HCT116 (cell line): ENCODE results near the gene PEX11B. TPM values are rescaled to one million over a fixed set of nuclear protein-coding genes. Genes with fewer than 3 reads are reported as not detected.
A peak's percentile ranks its signal among the peaks of the same experiment; 100 is the strongest.

ENCODE experiments used
- ATAC-seq: fragments of 200-7000 bp; cut with Tn5 transposase; 2 replicates; pipeline ENCODE4 v1.9.1; 2020; ENCODE audit warnings: mild to moderate bottlenecking, moderate library complexity
- BruUV-seq: library from RNA; stranded (reverse); fragments of 400-500 nt; replicated peaks from 2 replicates; lab custom pipeline; 2021; lab: Mats Ljungman, UMichigan
- CTCF ChIA-PET: fragments of 300-600 bp; sonication (Branson Sonifier 250); formaldehyde crosslinking; loops from one replicate; lab custom pipeline; 2021; ENCODE audit warnings: antibody characterized with exemption; lab: Charles Lee
- POLR2A ChIA-PET: fragments of 300-600, 350-600 bp; sonication (Branson Sonifier 250); formaldehyde crosslinking; loops from one replicate; lab custom pipeline; 2021; ENCODE audit warnings: antibody characterized with exemption; lab: Charles Lee
- RAD21 ChIA-PET, 2 experiments: fragments of 300-600 bp; sonication (Branson Sonifier 250); formaldehyde crosslinking; loops; one replicate each; lab custom pipeline; 2023; ENCODE audit warnings: low total read pairs in 2 of 2; ENCODE audit not compliant: uncharacterized antibody in 2 of 2, unreplicated experiment in 2 of 2, low non-redundant PET in 1 of 2; lab: Charles Lee
- DNase-seq: peaks from one replicate; pipeline ENCODE4 v3.0.0-alpha.2; 2010; ENCODE audit warnings: low read depth, low spot score
- H2AFZ ChIP-seq: fragments of 200-600 bp; shearing (Covaris generic), sonication (generic); 2 replicates; pipeline ENCODE4 v1.6.1; 2017; ENCODE audit warnings: low read depth, mixed run types, mixed read lengths, antibody characterized with exemption, low read length; ENCODE audit not compliant: poor library complexity, severe bottlenecking
- H3K27ac ChIP-seq: 2 replicates; pipeline ENCODE4 v1.5.1; 2012; ENCODE audit warnings: low read depth, low read length
- H3K27me3 ChIP-seq: fragments of 200-600 bp; sonication (generic); 2 replicates; pipeline ENCODE4 v1.6.1; 2016; ENCODE audit warnings: mixed run types, low read length, mixed read lengths; ENCODE audit not compliant: insufficient read depth
- H3K36me3 ChIP-seq, 2 experiments: fragments of 200-500 bp in 1 of 2; fragments of 200-600 bp in 1 of 2; sonication (Bioruptor generic) in 1 of 2; sonication (generic) in 1 of 2; 2 replicates each; pipeline versions ENCODE4 v1.5.1 to v1.6.1; 2014 to 2016; ENCODE audit warnings: low read length in 2 of 2, inconsistent platforms in 1 of 2, mixed read lengths in 1 of 2, mixed run types in 1 of 2; ENCODE audit not compliant: insufficient read depth in 2 of 2, control insufficient read depth in 1 of 2
- H3K4me1 ChIP-seq, 2 experiments: fragments of 200-600 bp in 1 of 2; sonication (generic) in 1 of 2; 2 replicates each; pipeline versions ENCODE4 v1.5.1 to v1.6.1; 2012 to 2017; ENCODE audit warnings: low read length in 2 of 2, inconsistent platforms in 1 of 2, mild to moderate bottlenecking in 1 of 2, mixed read lengths in 1 of 2, mixed run types in 1 of 2, moderate library complexity in 1 of 2; ENCODE audit not compliant: insufficient read depth in 2 of 2, control insufficient read depth in 1 of 2
- H3K4me2 ChIP-seq: fragments of 200-600 bp; sonication (generic); 2 replicates; pipeline ENCODE4 v1.6.1; 2017; ENCODE audit warnings: mixed run types, low read length, mixed read lengths
- H3K4me3 ChIP-seq, 2 experiments: fragments of 200-600 bp in 1 of 2; sonication (generic) in 1 of 2; replicated peaks in 1 of 2; 2 replicates each; pipeline ENCODE4 v1.5.1; 2011 to 2016; ENCODE audit warnings: low read length in 2 of 2, control low read depth in 1 of 2, low read depth in 1 of 2, mild to moderate bottlenecking in 1 of 2, mixed read lengths in 1 of 2, mixed run types in 1 of 2
- H3K79me2 ChIP-seq: fragments of 200-600 bp; sonication (generic); 2 replicates; pipeline ENCODE4 v1.6.1; 2017; ENCODE audit warnings: mild to moderate bottlenecking, mixed run types, low read length, moderate library complexity, mixed read lengths; ENCODE audit not compliant: insufficient read depth
- H3K9ac ChIP-seq: fragments of 200-600 bp; sonication (generic); 2 replicates; pipeline ENCODE4 v1.6.1; 2016; ENCODE audit warnings: low read length, mixed read lengths
- H3K9me2 ChIP-seq: fragments of 200-600 bp; sonication (generic), shearing (Covaris generic); 2 replicates; pipeline ENCODE4 v1.6.1; 2017; ENCODE audit warnings: mixed run types, mild to moderate bottlenecking, moderate library complexity; ENCODE audit not compliant: insufficient read depth
- H3K9me3 ChIP-seq, 2 experiments: fragments of 200-500 bp in 1 of 2; fragments of 200-600 bp in 1 of 2; sonication (Bioruptor generic) in 1 of 2; sonication (generic) in 1 of 2; 2 replicates each; pipeline ENCODE4 v1.6.1; 2014 to 2017; ENCODE audit warnings: low read length in 2 of 2, mixed read lengths in 2 of 2, inconsistent platforms in 1 of 2, low read depth in 1 of 2, mild to moderate bottlenecking in 1 of 2, mixed run types in 1 of 2, moderate library complexity in 1 of 2; ENCODE audit not compliant: control insufficient read depth in 1 of 2, insufficient read depth in 1 of 2
- H4K20me1 ChIP-seq: fragments of 200-600 bp; sonication (generic), shearing (Covaris generic); 2 replicates; pipeline ENCODE4 v1.6.1; 2017; ENCODE audit warnings: mixed run types, mild to moderate bottlenecking, moderate library complexity; ENCODE audit not compliant: insufficient read depth
- CBX3 ChIP-seq: IDR thresholded peaks from 2 replicates; pipeline ENCODE4 v1.6.1; 2012; ENCODE audit warnings: low read depth
- CEBPB ChIP-seq: IDR thresholded peaks from 2 replicates; pipeline ENCODE4 v1.6.1; 2012; ENCODE audit warnings: low read depth
- ELF1 ChIP-seq: IDR thresholded peaks from 2 replicates; pipeline ENCODE4 v1.6.1; 2012; ENCODE audit warnings: low read depth, borderline replicate concordance
- EZH2 ChIP-seq: fragments of 200-600 bp; sonication (generic); IDR thresholded peaks from 2 replicates; pipeline ENCODE4 v1.6.1; 2017; ENCODE audit warnings: antibody characterized with exemption, mixed run types
- EZH2phosphoT487 ChIP-seq: fragments of 200-600 bp; IDR thresholded peaks from 2 replicates; pipeline ENCODE4 v1.6.1; 2018; ENCODE audit warnings: antibody characterized with exemption, borderline replicate concordance
- FOSL1 ChIP-seq: IDR thresholded peaks from 2 replicates; pipeline ENCODE4 v1.6.1; 2012; ENCODE audit warnings: low read depth
- POLR2A ChIP-seq: IDR thresholded peaks from 2 replicates; pipeline ENCODE4 v1.7.0; 2011; ENCODE audit warnings: borderline replicate concordance; ENCODE audit not compliant: insufficient read depth, insufficient read length; ENCODE audit errors: extremely low read depth
- SRF ChIP-seq: IDR thresholded peaks from 2 replicates; pipeline ENCODE4 v1.6.1; 2012; ENCODE audit warnings: low read depth
- YY1 ChIP-seq: IDR thresholded peaks from 2 replicates; pipeline ENCODE4 v1.6.1; 2011; ENCODE audit warnings: low read length, low read depth, moderate library complexity, mild to moderate bottlenecking; ENCODE audit not compliant: insufficient replicate concordance; ENCODE audit errors: extremely low read depth
- ZNF274 ChIP-seq: fragments of 200-500 bp; sonication (Bioruptor generic); IDR thresholded peaks from 2 replicates; pipeline ENCODE4 v1.6.1; 2014; ENCODE audit warnings: mild to moderate bottlenecking, low read depth, low read length, inconsistent platforms
- intact Hi-C: fragments of 100-400 bp; cut with micrococcal nuclease; formaldehyde crosslinking; loops from 2 replicates; pipeline ENCODE4 v1.10.0; 2022
- total RNA-seq: library from RNA; stranded (reverse); gene quantifications from one replicate; pipeline ENCODE4 v1.2.1, GENCODE V29; 2021; ENCODE audit not compliant: unreplicated experiment
- TF ChIP-seq, protein P1 (sequence below), 3 experiments: fragments of 200-600 bp in 1 of 3; sonication (generic) in 1 of 3; IDR thresholded peaks in 2 of 3; conservative IDR thresholded peaks in 1 of 3; 2 replicates each; pipeline ENCODE4 v1.5.1; 2012 to 2017; ENCODE audit warnings: low read depth in 2 of 3, low read length in 2 of 3, antibody characterized with exemption in 1 of 3, borderline replicate concordance in 1 of 3, control low read depth in 1 of 3, mild to moderate bottlenecking in 1 of 3, mixed read lengths in 1 of 3, mixed run types in 1 of 3, moderate library complexity in 1 of 3; ENCODE audit not compliant: insufficient read depth in 1 of 3
- TF ChIP-seq, protein P2 (sequence below): IDR thresholded peaks from 2 replicates; pipeline ENCODE4 v1.6.1; 2011; ENCODE audit warnings: mild to moderate bottlenecking, low read length, moderate library complexity; ENCODE audit not compliant: insufficient replicate concordance; ENCODE audit errors: extremely low read depth

PEX11B gene
- total RNA-seq, 1 experiment from 2014 or later = 20.9 TPM

DNA sequence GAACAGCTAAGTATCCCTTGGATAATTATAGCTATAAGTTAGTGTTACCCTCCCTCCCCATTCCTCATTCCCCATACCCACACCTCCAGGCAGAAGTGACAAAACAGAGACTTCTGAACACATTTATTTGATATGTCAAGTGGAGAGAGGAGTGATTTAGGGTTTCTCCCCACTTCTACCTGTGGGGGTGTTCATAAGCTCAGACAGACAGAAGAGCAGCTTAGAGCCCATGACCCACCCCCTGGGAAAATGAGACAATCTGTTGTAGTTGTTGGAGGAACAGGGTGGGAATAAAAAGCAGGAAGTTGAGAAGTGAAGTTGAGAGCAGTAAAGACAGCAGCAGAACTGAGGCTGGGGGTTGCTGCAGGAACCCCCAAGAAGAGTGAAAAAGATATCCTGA, 40.8 kb upstream of the PEX11B start:
- Histone ChIP-seq H3K36me3 (no peaks in the 10 kb centered on the region), H3K27me3 (no peaks in the 10 kb centered on the region), H3K4me1 (peaks cover 27 to 45% of the 10 kb centered on the region in 2 experiments), H3K79me2 (no peaks in the 10 kb centered on the region), H3K27ac (no peak overlapping the region), H2AFZ (no peak overlapping the region), H4K20me1 (no peaks in the 10 kb centered on the region), H3K9ac (no peak overlapping the region), H3K4me2 (no peak overlapping the region), H3K9me3 (no peaks in the 10 kb centered on the region), H3K9me2 (no peaks in the 10 kb centered on the region), H3K4me3 (no peak overlapping the region)
- no TSS peak for BruUV-seq
- TF ChIP-seq YY1 (no peak), CEBPB (no peak), SRF (no peak), FOSL1 (no peak)
- TF ChIP-seq, protein P1, sequence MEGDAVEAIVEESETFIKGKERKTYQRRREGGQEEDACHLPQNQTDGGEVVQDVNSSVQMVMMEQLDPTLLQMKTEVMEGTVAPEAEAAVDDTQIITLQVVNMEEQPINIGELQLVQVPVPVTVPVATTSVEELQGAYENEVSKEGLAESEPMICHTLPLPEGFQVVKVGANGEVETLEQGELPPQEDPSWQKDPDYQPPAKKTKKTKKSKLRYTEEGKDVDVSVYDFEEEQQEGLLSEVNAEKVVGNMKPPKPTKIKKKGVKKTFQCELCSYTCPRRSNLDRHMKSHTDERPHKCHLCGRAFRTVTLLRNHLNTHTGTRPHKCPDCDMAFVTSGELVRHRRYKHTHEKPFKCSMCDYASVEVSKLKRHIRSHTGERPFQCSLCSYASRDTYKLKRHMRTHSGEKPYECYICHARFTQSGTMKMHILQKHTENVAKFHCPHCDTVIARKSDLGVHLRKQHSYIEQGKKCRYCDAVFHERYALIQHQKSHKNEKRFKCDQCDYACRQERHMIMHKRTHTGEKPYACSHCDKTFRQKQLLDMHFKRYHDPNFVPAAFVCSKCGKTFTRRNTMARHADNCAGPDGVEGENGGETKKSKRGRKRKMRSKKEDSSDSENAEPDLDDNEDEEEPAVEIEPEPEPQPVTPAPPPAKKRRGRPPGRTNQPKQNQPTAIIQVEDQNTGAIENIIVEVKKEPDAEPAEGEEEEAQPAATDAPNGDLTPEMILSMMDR (IDR thresholded peaks at IDR 0.05 in 2 of 3, conservative IDR thresholded peaks at IDR 0.05 in 1 of 3; ENCODE audit: borderline replicate concordance in 1 of 3, insufficient read depth in 1 of 3, low read depth in 2 of 3, low read length in 2 of 3) = no peak
- RAD21 ChIA-PET = no interaction called here
- ATAC-seq (no peak), DNase-seq (no peak)
- intact Hi-C loops = no loop called here
- CTCF ChIA-PET = no interaction called here
- POLR2A ChIA-PET = interaction anchor here (1.2 to 1.8 kb wide), 2 partner anchors 101 to 678 kb away, joined by 3 to 12 read pairs; partner anchors contain the start of gene PIAS3

DNA sequence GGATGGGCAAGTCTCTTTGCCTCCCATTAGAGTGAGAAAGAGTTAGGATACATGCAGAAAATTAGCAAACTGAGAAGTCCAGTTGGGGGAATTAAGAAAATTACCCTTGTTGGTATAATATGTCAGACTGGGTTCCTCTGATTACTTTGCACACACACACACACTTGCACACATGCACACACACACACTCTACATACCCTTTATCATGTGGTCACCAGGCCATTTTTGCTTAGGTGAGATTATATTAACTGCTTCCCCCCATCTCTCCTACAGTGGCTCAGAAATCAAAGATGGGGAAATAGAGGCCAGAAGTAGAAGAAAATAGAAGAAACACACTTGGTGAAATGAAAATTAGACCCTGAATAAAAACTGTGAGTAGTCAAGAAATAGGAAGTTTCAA, 40.2 kb upstream of the PEX11B start:
- no peak for ATAC-seq
- H3K79me2 ChIP-seq = no peaks in the 10 kb centered on the region
- H2AFZ ChIP-seq = no peak overlapping the region
- H3K9me2 ChIP-seq = no peaks in the 10 kb centered on the region
- POLR2A ChIA-PET = interaction anchor here (1.0 to 2.0 kb wide), 8 partner anchors 11 to 678 kb away, joined by 3 to 16 read pairs (median 8); partner anchors contain the start of genes NUDT17, PIAS3 and RBM8A
- peaks cover 25 to 39% of the 10 kb centered on the region in 2 experiments for H3K4me1 ChIP-seq
- H3K4me2 ChIP-seq = peak overlapping the region; percentile 93
- intact Hi-C loops = no loop called here
- H3K27me3 ChIP-seq = no peaks in the 10 kb centered on the region
- no peak overlapping the region for H3K4me3 ChIP-seq
- H3K9me3 ChIP-seq = no peaks in the 10 kb centered on the region
- CTCF ChIA-PET = interaction anchor here (1.0 to 1.6 kb wide), 5 partner anchors 10 to 113 kb away, joined by 3 to 12 read pairs (median 5); partner anchors contain the start of genes NUDT17 and RBM8A
- RAD21 ChIA-PET = interaction anchor here in 1 of 2 experiments (1.5 kb wide), 1 partner anchor 126 kb away, joined by 3 read pairs; no protein-coding TSS in a partner anchor
- no peak for DNase-seq
- peak overlapping the region; percentile 63; the same call in 1 of the 2 replicates for H3K9ac ChIP-seq
- H3K36me3 ChIP-seq = no peaks in the 10 kb centered on the region
- no TSS peak for BruUV-seq
- H3K27ac ChIP-seq = no peak overlapping the region
- H4K20me1 ChIP-seq = no peaks in the 10 kb centered on the region
- TF ChIP-seq EZH2phosphoT487 (no peak), ZNF274 (no peak), YY1 (no peak), EZH2 (no peak), FOSL1 (no peak), POLR2A (no peak), CBX3 (no peak), ELF1 (no peak)
- TF ChIP-seq, protein P2, sequence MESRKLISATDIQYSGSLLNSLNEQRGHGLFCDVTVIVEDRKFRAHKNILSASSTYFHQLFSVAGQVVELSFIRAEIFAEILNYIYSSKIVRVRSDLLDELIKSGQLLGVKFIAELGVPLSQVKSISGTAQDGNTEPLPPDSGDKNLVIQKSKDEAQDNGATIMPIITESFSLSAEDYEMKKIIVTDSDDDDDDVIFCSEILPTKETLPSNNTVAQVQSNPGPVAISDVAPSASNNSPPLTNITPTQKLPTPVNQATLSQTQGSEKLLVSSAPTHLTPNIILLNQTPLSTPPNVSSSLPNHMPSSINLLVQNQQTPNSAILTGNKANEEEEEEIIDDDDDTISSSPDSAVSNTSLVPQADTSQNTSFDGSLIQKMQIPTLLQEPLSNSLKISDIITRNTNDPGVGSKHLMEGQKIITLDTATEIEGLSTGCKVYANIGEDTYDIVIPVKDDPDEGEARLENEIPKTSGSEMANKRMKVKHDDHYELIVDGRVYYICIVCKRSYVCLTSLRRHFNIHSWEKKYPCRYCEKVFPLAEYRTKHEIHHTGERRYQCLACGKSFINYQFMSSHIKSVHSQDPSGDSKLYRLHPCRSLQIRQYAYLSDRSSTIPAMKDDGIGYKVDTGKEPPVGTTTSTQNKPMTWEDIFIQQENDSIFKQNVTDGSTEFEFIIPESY = no peak
- TF ChIP-seq, protein P1 (IDR thresholded peaks at IDR 0.05 in 2 of 3, conservative IDR thresholded peaks at IDR 0.05 in 1 of 3; ENCODE audit: borderline replicate concordance in 1 of 3, insufficient read depth in 1 of 3, low read depth in 2 of 3, low read length in 2 of 3) = no peak
